Panc1 (cell line): ENCODE measurements around the gene HACL1. TPM values are rescaled to one million over a fixed set of nuclear protein-coding genes. Genes with fewer than 3 reads are reported as not detected.

Experiments
- ATAC-seq: fragments of 200-7000 bp; cut with Tn5 transposase; 2 replicates; pipeline ENCODE4 v1.9.1; 2020; ENCODE audit warnings: mild to moderate bottlenecking, moderate library complexity
- BruUV-seq: library from RNA; stranded (reverse); fragments of 400-500 nt; replicated peaks from 2 replicates; lab custom pipeline; 2021; lab: Mats Ljungman, UMichigan
- CTCF ChIA-PET: fragments of 300-600 bp; sonication (Branson Sonifier 250); formaldehyde crosslinking; loops from one replicate; lab custom pipeline; 2022; ENCODE audit warnings: antibody characterized with exemption; lab: Charles Lee
- POLR2A ChIA-PET: fragments of 300-600 bp; sonication (Branson Sonifier 250); formaldehyde crosslinking; loops from one replicate; lab custom pipeline; 2022; ENCODE audit warnings: antibody characterized with exemption; lab: Charles Lee
- DNase-seq: peaks from one replicate; pipeline ENCODE4 v3.0.0-alpha.2; 2010; ENCODE audit warnings: low read depth, low spot score
- H3K27ac ChIP-seq: 2 replicates; pipeline ENCODE4 v1.5.1; 2011; ENCODE audit warnings: mild to moderate bottlenecking, low read length, inconsistent platforms
- H3K27me3 ChIP-seq: fragments of 200-500 bp; sonication (Bioruptor generic); 2 replicates; pipeline ENCODE4 v1.6.0; 2014; ENCODE audit warnings: low read length, inconsistent platforms; ENCODE audit not compliant: control insufficient read depth, insufficient read depth
- H3K36me3 ChIP-seq: fragments of 200-500 bp; sonication (Bioruptor generic); 2 replicates; pipeline ENCODE4 v1.5.1; 2014; ENCODE audit warnings: inconsistent platforms, mild to moderate bottlenecking, low read length, moderate library complexity; ENCODE audit not compliant: control insufficient read depth, insufficient read depth
- H3K4me1 ChIP-seq: 2 replicates; pipeline ENCODE4 v1.5.1; 2011; ENCODE audit warnings: inconsistent platforms, mild to moderate bottlenecking, low read length, moderate library complexity; ENCODE audit not compliant: control insufficient read depth, insufficient read depth
- H3K4me3 ChIP-seq, 2 experiments: 2 replicates each; pipeline ENCODE4 v1.5.1; 2011 to 2012; ENCODE audit warnings: low read depth in 2 of 2, low read length in 2 of 2, mild to moderate bottlenecking in 2 of 2, inconsistent platforms in 1 of 2, moderate library complexity in 1 of 2
- H3K9me3 ChIP-seq: fragments of 200-500 bp; sonication (Bioruptor generic); 2 replicates; pipeline ENCODE4 v1.5.1; 2014; ENCODE audit warnings: low read depth, mild to moderate bottlenecking, inconsistent platforms, low read length, moderate library complexity; ENCODE audit not compliant: control insufficient read depth, insufficient read depth
- POLR2AphosphoS5 ChIP-seq: IDR thresholded peaks from 2 replicates; pipeline ENCODE4 v1.6.1; 2012; ENCODE audit warnings: mild to moderate bottlenecking, low read depth, low read length, moderate library complexity
- SIN3A ChIP-seq: IDR thresholded peaks from 2 replicates; pipeline ENCODE4 v1.6.1; 2012; ENCODE audit warnings: low read depth, mild to moderate bottlenecking, low read length, moderate library complexity, borderline replicate concordance; ENCODE audit not compliant: insufficient read depth
- TCF7L2 ChIP-seq: IDR thresholded peaks from 2 replicates; pipeline ENCODE4 v1.6.1; 2011; ENCODE audit warnings: mild to moderate bottlenecking, low read depth, low read length, inconsistent platforms
- in situ Hi-C: cut with HindIII; loops from 2 replicates; pipeline ENCODE4 v1.10.0; 2016; ENCODE audit warnings: low sequenced_read_pairs, low pct_unique_long_range_greater_than_20kb
- intact Hi-C: fragments of 100-400 bp; cut with micrococcal nuclease; formaldehyde crosslinking; loops from one replicate; pipeline ENCODE4 v1.10.0; 2022; ENCODE audit not compliant: unreplicated experiment
- total RNA-seq: library from RNA; stranded (reverse); gene quantifications from one replicate; pipeline ENCODE4 v1.2.1, GENCODE V29; 2021; ENCODE audit not compliant: unreplicated experiment
- TF ChIP-seq, protein P1 (sequence below): fragments of 450-650 bp; IDR thresholded peaks from 2 replicates; pipeline ENCODE4 v1.5.1; 2017; ENCODE audit warnings: mild to moderate bottlenecking
- TF ChIP-seq, protein P2 (sequence below), 2 experiments: IDR thresholded peaks; 2 replicates each; pipeline ENCODE4 v1.6.1; 2011 to 2012; ENCODE audit warnings: low read depth in 2 of 2, control low read depth in 1 of 2, low read length in 1 of 2, mild to moderate bottlenecking in 1 of 2, moderate library complexity in 1 of 2; ENCODE audit not compliant: insufficient read depth in 1 of 2

The HACL1 gene
- total RNA-seq, 1 experiment from 2014 or later, result 26.8 TPM

DNA sequence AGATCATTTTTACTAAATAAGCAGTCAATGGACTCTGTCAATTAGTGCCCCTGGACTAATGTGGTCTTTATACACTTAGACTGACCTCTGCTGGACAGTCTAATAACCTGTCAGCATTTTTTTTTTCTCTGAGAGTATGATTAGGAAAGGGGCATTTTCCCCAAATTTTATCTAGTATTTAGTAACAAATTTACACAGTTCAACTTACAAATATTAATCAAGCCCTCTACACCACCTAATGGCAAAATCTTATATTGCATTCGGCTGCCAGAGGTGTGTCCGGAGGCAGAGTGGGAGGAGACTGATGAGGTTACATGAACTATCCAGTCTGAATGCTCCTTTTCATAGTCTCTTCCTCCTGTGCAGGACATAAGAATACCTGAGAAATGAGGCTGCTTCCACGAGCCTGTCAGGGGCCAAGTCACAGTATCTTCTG lies 43.8 kb downstream of the HACL1 start:
- peak; percentile 96 for ATAC-seq
- no TSS peak for BruUV-seq
- ChIA-PET POLR2A (no interaction called here), CTCF (no interaction called here)
- Histone ChIP-seq H3K4me3 (no peak overlapping the region), H3K27ac (no peak overlapping the region), H3K4me1 (no peaks in the 10 kb centered on the region; the same call in 1 of the 2 replicates), H3K36me3 (peaks cover 9% of the 10 kb centered on the region), H3K27me3 (no peaks in the 10 kb centered on the region), H3K9me3 (no peaks in the 10 kb centered on the region)
- in situ Hi-C loops (no loop called here), intact Hi-C loops (loop anchor here (5.0 kb wide), 1 partner anchor 125 kb away; no protein-coding TSS in a partner anchor)
- peak; percentile 57 for DNase-seq
- TF ChIP-seq, protein P1, sequence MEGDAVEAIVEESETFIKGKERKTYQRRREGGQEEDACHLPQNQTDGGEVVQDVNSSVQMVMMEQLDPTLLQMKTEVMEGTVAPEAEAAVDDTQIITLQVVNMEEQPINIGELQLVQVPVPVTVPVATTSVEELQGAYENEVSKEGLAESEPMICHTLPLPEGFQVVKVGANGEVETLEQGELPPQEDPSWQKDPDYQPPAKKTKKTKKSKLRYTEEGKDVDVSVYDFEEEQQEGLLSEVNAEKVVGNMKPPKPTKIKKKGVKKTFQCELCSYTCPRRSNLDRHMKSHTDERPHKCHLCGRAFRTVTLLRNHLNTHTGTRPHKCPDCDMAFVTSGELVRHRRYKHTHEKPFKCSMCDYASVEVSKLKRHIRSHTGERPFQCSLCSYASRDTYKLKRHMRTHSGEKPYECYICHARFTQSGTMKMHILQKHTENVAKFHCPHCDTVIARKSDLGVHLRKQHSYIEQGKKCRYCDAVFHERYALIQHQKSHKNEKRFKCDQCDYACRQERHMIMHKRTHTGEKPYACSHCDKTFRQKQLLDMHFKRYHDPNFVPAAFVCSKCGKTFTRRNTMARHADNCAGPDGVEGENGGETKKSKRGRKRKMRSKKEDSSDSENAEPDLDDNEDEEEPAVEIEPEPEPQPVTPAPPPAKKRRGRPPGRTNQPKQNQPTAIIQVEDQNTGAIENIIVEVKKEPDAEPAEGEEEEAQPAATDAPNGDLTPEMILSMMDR, result peak; percentile 68
- TF ChIP-seq SIN3A (no peak), POLR2AphosphoS5 (no peak), TCF7L2 (no peak)

DNA sequence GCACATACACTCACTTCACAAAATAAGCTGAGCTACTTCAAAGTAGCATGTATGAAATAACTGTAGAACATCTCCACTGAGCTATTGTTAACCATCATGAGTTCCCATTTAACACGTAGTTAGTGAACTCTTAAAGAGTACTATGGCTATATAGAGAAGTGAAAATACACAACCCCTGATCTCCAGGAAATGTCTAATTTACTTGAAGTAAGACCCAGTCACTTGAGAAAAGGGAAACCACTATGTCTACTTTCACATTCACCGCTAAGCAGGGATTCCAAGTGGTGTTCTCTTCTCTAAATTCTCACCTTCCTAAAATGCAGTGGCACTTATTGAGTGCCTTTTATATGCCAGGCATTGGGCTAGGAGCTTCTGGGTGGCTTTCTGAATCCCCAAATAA lies 44.9 kb downstream of the HACL1 start:
- H3K27ac ChIP-seq, result no peak overlapping the region
- no peaks in the 10 kb centered on the region for H3K27me3 ChIP-seq
- BruUV-seq, result no TSS peak
- TF ChIP-seq, protein P2, sequence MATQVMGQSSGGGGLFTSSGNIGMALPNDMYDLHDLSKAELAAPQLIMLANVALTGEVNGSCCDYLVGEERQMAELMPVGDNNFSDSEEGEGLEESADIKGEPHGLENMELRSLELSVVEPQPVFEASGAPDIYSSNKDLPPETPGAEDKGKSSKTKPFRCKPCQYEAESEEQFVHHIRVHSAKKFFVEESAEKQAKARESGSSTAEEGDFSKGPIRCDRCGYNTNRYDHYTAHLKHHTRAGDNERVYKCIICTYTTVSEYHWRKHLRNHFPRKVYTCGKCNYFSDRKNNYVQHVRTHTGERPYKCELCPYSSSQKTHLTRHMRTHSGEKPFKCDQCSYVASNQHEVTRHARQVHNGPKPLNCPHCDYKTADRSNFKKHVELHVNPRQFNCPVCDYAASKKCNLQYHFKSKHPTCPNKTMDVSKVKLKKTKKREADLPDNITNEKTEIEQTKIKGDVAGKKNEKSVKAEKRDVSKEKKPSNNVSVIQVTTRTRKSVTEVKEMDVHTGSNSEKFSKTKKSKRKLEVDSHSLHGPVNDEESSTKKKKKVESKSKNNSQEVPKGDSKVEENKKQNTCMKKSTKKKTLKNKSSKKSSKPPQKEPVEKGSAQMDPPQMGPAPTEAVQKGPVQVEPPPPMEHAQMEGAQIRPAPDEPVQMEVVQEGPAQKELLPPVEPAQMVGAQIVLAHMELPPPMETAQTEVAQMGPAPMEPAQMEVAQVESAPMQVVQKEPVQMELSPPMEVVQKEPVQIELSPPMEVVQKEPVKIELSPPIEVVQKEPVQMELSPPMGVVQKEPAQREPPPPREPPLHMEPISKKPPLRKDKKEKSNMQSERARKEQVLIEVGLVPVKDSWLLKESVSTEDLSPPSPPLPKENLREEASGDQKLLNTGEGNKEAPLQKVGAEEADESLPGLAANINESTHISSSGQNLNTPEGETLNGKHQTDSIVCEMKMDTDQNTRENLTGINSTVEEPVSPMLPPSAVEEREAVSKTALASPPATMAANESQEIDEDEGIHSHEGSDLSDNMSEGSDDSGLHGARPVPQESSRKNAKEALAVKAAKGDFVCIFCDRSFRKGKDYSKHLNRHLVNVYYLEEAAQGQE (IDR thresholded peaks at IDR 0.05; ENCODE audit: insufficient read depth in 1 of 2, low read depth in 2 of 2, low read length in 1 of 2), result no peak
- no peak for TF ChIP-seq TCF7L2
- no peak for TF ChIP-seq SIN3A
- TF ChIP-seq, protein P1, result no peak
- TF ChIP-seq POLR2AphosphoS5, result no peak
- ChIA-PET POLR2A (no interaction called here), CTCF (interaction anchor here (0.7 kb wide), 1 partner anchor 332 kb away, joined by 10 read pairs; no protein-coding TSS in a partner anchor)
- in situ Hi-C loops (no loop called here), intact Hi-C loops (loop anchor here (5.0 kb wide), 1 partner anchor 124 kb away; no protein-coding TSS in a partner anchor)
- H3K4me1 ChIP-seq, result no peaks in the 10 kb centered on the region; the same call in 1 of the 2 replicates
- ATAC-seq (no peak), DNase-seq (no peak)
- no peak overlapping the region for H3K4me3 ChIP-seq
- peaks cover 5% of the 10 kb centered on the region for H3K36me3 ChIP-seq
- no peaks in the 10 kb centered on the region for H3K9me3 ChIP-seq
